SU-DHL-6 (cell line): ENCODE results near the gene REPS2.

Experiments used
- H2AFZ ChIP-seq: fragments of 200-600 bp; sonication (generic); 2 replicates; pipeline ENCODE4 v1.6.1; 2014; ENCODE audit warnings: low read depth, mild to moderate bottlenecking, moderate library complexity, mixed read lengths, antibody characterized with exemption, low read length; ENCODE audit not compliant: severe bottlenecking
- H3F3A ChIP-seq: fragments of 200-600 bp; shearing (Covaris generic); 2 replicates; pipeline ENCODE4 v1.6.0; 2016; ENCODE audit warnings: antibody characterized with exemption, mild to moderate bottlenecking; ENCODE audit not compliant: insufficient read depth
- H3K27ac ChIP-seq: fragments of 200-600 bp; sonication (generic); 2 replicates; pipeline ENCODE4 v1.5.1; 2016; ENCODE audit warnings: low read depth, mild to moderate bottlenecking, low read length, moderate library complexity, mixed read lengths
- H3K27me3 ChIP-seq: fragments of 200-600 bp; sonication (generic), shearing (Covaris generic); 2 replicates; pipeline ENCODE4 v1.6.0; 2014; ENCODE audit warnings: mild to moderate bottlenecking, low read length
- H3K36me3 ChIP-seq: fragments of 200-600 bp; sonication (generic); 2 replicates; pipeline ENCODE4 v1.6.1; 2014; ENCODE audit warnings: mild to moderate bottlenecking, low read length, mixed read lengths
- H3K4me2 ChIP-seq: fragments of 300-600, 200-600 bp; shearing (Covaris generic), sonication (generic); 2 replicates; pipeline ENCODE4 v1.6.0; 2014; ENCODE audit warnings: low read length, low read depth, mild to moderate bottlenecking; ENCODE audit not compliant: poor library complexity, severe bottlenecking
- H3K4me3 ChIP-seq: fragments of 200-600 bp; sonication (generic); 2 replicates; pipeline ENCODE4 v1.5.1; 2014; ENCODE audit warnings: antibody characterized with exemption, low read length, mild to moderate bottlenecking, mixed read lengths; ENCODE audit not compliant: insufficient read depth, poor library complexity, severe bottlenecking
- H3K79me2 ChIP-seq: fragments of 200-600 bp; sonication (generic); 2 replicates; pipeline ENCODE4 v1.6.1; 2014; ENCODE audit warnings: mild to moderate bottlenecking, low read length, moderate library complexity; ENCODE audit not compliant: insufficient read depth
- H3K9ac ChIP-seq: fragments of 200-600 bp; sonication (generic); 2 replicates; pipeline ENCODE4 v1.7.0; 2014; ENCODE audit warnings: mild to moderate bottlenecking, low read length
- H3K9me2 ChIP-seq: fragments of 200-600 bp; sonication (generic); replicated peaks from 2 replicates; pipeline ENCODE4 v1.6.1; 2014; ENCODE audit warnings: low read length; ENCODE audit not compliant: insufficient read depth
- H3K9me3 ChIP-seq: fragments of 200-600 bp; sonication (generic); 2 replicates; pipeline ENCODE4 v1.6.1; 2014; ENCODE audit warnings: low read length, mixed read lengths; ENCODE audit not compliant: insufficient read depth
- H4K20me1 ChIP-seq: fragments of 200-600 bp; sonication (generic); 2 replicates; pipeline ENCODE4 v1.6.1; 2014; ENCODE audit warnings: low read depth, mild to moderate bottlenecking, antibody characterized with exemption, low read length, moderate library complexity, mixed read lengths
- EZH2phosphoT487 ChIP-seq: fragments of 200-600 bp; sonication (generic), shearing (Covaris generic); conservative IDR thresholded peaks from 2 replicates; pipeline ENCODE4 v1.6.1; 2018; ENCODE audit warnings: mild to moderate bottlenecking, antibody characterized with exemption, low read length, moderate library complexity, mixed read lengths
- TF ChIP-seq, protein P1 (sequence below): fragments of 200-600 bp; sonication (generic); IDR thresholded peaks from one replicate; pipeline ENCODE4 v1.5.1; 2017; ENCODE audit warnings: antibody characterized with exemption, mild to moderate bottlenecking, low read length, moderate library complexity; ENCODE audit not compliant: insufficient read depth, poor library complexity, severe bottlenecking

The REPS2 gene

DNA sequence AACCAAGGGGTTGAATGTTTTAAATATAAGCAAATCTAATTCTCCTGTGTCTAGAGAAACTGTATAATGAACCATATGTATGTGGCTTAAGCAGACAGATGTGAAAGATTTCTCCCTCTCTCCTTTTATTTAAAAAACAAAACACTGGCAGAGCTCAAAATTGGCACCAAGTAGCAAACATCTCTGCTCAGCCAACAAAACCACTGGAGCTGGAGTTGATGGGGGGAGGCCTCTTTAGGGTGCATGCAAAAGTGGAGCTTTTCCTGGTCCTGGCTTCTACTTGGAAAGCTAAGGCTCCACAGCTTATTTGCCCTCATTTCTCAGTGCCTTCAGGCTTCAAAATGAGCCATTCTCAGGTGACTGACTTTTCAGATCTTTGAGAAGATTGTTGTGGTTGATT, 95.6 kb downstream of the REPS2 start:
- no peaks in the 10 kb centered on the region for H3K79me2 ChIP-seq
- no peak overlapping the region for H3K4me2 ChIP-seq
- H3F3A ChIP-seq, result no peaks in the 10 kb centered on the region
- no peaks in the 10 kb centered on the region for H3K27me3 ChIP-seq
- H3K9me2 ChIP-seq, result no peaks in the 10 kb centered on the region
- H3K4me3 ChIP-seq, result no peak overlapping the region
- no peak overlapping the region for H3K27ac ChIP-seq
- no peak overlapping the region for H2AFZ ChIP-seq
- no peaks in the 10 kb centered on the region for H3K36me3 ChIP-seq
- H3K9me3 ChIP-seq, result no peaks in the 10 kb centered on the region
- H4K20me1 ChIP-seq, result no peaks in the 10 kb centered on the region
- TF ChIP-seq EZH2phosphoT487, result no peak
- TF ChIP-seq, protein P1, sequence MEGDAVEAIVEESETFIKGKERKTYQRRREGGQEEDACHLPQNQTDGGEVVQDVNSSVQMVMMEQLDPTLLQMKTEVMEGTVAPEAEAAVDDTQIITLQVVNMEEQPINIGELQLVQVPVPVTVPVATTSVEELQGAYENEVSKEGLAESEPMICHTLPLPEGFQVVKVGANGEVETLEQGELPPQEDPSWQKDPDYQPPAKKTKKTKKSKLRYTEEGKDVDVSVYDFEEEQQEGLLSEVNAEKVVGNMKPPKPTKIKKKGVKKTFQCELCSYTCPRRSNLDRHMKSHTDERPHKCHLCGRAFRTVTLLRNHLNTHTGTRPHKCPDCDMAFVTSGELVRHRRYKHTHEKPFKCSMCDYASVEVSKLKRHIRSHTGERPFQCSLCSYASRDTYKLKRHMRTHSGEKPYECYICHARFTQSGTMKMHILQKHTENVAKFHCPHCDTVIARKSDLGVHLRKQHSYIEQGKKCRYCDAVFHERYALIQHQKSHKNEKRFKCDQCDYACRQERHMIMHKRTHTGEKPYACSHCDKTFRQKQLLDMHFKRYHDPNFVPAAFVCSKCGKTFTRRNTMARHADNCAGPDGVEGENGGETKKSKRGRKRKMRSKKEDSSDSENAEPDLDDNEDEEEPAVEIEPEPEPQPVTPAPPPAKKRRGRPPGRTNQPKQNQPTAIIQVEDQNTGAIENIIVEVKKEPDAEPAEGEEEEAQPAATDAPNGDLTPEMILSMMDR, result no peak
- H3K9ac ChIP-seq, result no peak overlapping the region

DNA sequence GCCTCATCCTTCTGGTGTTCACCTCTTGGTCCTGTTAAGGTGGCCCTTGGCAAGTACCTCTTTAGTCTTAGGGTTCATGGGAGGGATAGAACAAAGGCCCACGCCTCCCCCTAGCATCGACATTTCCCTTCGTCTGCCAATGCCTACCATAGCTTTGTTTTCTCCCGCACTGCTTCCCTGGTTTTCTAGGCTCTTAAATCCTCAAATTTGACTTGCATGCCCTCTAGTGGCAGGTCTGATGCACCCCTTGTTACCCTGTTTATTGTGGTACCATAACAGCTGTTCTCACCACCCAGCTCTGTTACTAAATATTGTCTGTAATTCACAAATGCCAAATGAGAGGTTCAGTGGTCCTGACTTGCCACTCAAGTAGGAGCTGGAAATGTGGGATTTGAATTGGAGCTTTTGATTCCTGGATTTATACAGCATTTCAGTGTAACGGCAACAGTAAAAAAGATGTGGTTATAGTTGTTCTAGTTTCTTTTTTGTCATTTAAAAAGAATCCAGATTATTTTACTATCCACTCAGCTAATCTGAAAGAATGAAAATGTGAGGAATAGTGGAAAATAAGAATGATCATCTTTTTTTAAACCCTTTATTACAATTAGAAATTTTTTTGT, 100.1 kb downstream of the REPS2 start:
- no peak overlapping the region for H2AFZ ChIP-seq
- no peaks in the 10 kb centered on the region for H3K9me3 ChIP-seq

DNA sequence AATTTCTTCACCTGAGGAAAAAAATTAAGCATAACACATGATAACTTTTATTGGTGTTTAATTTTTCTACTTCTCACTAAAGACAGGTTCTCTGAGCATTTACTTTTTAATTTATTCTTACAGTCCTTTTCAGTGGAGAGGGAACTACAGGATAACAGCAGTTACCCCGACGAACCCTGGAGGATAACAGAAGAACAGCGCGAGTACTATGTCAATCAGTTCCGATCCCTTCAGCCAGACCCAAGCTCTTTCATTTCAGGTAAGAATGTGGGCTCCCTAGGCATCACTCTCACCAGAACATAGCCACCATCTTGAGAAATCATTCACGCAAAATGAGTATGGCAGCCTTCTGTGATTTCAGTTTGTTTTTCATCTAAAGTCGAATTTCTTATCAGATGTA, 100.8 kb downstream of the REPS2 start:
- Histone ChIP-seq H4K20me1 (no peaks in the 10 kb centered on the region), H3K9me2 (no peaks in the 10 kb centered on the region), H3K79me2 (no peaks in the 10 kb centered on the region), H3K9ac (no peak overlapping the region), H2AFZ (no peak overlapping the region), H3K4me3 (no peak overlapping the region), H3F3A (no peaks in the 10 kb centered on the region), H3K27me3 (no peaks in the 10 kb centered on the region), H3K4me2 (no peak overlapping the region), H3K27ac (no peak overlapping the region), H3K9me3 (no peaks in the 10 kb centered on the region), H3K36me3 (no peaks in the 10 kb centered on the region)
- TF ChIP-seq, protein P1, result no peak

More for the DNA sequence above, 100.1 kb downstream of the REPS2 start:
- Histone ChIP-seq H3K27ac (no peak overlapping the region), H3K36me3 (no peaks in the 10 kb centered on the region), H3K9ac (no peak overlapping the region), H3K4me3 (no peak overlapping the region), H4K20me1 (no peaks in the 10 kb centered on the region), H3K27me3 (no peaks in the 10 kb centered on the region), H3K4me2 (no peak overlapping the region), H3K79me2 (no peaks in the 10 kb centered on the region), H3K9me2 (no peaks in the 10 kb centered on the region), H3F3A (no peaks in the 10 kb centered on the region)
- TF ChIP-seq, protein P1, result peak; percentile 50
- TF ChIP-seq EZH2phosphoT487, result no peak
